NT2/D1 (cell line): ENCODE measurements around the gene SERPINA10.

Source experiments
- SUZ12 ChIP-seq: IDR thresholded peaks from 2 replicates; pipeline ENCODE4 v1.6.1; 2011; ENCODE audit not compliant: insufficient read length, insufficient read depth; ENCODE audit errors: extremely low read depth
- ZNF274 ChIP-seq: IDR thresholded peaks from 2 replicates; pipeline ENCODE4 v1.6.1; 2011; ENCODE audit warnings: mild to moderate bottlenecking, low read depth, low read length

- TF ChIP-seq SUZ12 (no peak), ZNF274 (no peak)
Observed at GRCh38 chr14:94244182-94244581, 48.9 kb downstream of the SERPINA10 start.
